GM21381 (cell line): Measurements from ENCODE around the gene TMEFF2.

Experiments
- ATAC-seq: cut with Tn5 transposase; IDR thresholded peaks from one replicate; pipeline ENCODE4 v1.9.1; 2021; ENCODE audit warnings: mild to moderate bottlenecking, moderate library complexity; ENCODE audit not compliant: unreplicated experiment

The TMEFF2 gene

DNA sequence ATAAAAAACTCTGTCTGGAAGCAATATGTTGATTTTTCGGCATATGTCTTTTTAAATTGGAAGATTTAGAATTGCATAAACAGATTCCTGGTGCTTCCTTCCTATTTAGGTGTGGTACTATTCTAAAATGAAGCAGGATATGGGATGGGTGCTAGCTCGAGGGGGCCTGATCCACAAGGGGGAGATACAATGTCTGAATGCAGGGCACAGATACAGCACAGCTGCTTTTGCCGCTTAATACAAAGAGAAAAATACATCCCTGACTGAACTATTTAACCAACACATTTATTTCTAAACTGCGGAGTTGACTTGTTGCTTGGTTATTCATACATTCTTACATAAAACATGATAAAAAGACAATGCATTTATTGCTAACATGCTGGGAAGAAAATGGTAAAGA lies 169.1 kb downstream of the TMEFF2 start:
- ATAC-seq, result no peak

DNA sequence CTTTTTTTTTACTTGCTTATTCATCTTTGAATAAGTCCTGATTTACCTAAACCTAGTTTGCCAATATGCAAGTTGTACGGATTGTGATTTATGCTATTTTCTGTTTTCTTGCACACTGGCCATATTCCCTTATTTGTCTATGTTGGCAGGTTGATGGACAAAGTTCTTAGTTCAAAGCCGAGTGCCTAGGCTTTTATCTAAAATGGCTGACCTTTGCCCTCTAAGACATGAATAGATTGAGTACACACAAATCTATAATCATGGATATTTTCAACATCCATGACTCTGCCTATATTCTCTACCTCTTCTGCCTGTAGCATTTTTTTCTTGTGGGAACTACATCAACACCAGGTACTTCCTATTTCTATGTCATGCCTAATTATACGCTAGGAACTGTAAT lies 171.7 kb downstream of the TMEFF2 start:
- ATAC-seq, result no peak

DNA sequence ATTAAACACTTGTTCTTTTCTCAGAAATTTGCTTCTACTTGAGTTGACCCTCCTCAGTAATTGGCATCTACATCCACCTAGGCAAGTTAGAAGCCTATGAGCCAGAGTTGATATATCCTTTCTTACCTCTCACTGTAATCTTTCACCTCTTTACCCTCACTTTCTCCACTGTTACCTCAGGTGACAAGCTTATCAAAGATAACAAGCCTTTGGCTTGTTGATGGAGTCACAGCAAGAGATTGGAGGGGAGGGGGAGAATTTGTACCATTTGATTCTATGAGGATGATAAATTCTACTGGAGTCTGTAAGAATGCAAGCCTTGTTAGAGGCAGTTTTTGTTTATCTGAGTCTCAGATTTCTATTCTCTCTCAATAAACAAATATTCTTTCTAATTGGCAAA lies 176.9 kb downstream of the TMEFF2 start:
- ATAC-seq, result no peak

DNA sequence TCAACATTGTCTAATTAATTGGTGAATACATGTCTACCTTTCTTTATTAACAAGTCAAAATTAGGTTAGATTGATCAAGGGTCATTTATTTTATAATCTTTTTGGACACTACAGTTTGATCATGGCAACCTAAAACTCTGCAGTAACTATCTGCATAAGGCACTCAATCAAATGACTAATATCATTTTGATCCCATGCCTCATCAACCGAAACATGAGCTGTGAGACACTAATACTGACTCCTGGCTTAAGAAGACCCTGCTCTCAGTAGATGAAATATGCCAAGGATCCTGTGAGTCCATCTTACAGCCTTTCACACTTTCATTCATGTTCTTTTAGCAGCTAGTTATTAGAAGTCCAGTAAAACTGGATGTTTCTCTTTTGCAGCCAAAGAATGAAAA lies 178.5 kb downstream of the TMEFF2 start:
- ATAC-seq, result no peak

DNA sequence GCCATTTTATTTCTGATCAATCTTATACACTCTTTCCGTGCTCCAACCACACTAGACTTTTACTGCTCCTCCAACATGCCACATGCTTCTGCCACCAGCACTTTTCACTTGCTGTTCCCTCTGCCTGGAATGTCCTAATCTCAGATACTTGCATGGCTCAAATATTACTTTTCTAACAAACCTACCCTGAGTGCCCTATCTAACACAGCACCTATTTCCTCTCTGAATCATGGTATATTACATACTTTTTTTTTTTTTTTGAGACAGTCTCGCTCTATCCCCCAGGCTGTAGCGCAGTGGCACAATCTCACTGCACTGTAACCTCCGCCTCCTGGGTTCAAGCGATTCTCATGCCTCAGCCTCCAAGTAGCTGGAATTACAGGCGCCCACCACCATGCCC lies 181.5 kb downstream of the TMEFF2 start:
- ATAC-seq, result no peak

DNA sequence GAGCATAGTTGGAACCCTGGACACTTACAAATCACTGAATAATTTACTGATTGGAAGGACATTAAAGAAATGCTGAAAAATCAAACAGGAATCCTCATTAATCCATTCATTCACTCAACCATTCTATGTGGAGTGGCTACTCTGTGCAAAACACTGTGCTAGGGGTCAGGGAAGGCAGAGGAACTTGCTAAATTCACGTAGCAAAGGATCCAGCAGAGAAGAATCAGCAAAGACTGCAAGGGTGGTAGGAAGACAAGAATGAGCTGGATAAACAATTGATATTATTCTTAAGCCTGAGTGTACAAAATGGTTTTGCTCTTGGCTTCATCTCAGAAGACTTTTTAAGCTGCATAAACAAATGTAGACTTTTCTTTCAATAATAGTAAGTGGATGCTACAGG lies 183.5 kb downstream of the TMEFF2 start:
- ATAC-seq, result no peak

DNA sequence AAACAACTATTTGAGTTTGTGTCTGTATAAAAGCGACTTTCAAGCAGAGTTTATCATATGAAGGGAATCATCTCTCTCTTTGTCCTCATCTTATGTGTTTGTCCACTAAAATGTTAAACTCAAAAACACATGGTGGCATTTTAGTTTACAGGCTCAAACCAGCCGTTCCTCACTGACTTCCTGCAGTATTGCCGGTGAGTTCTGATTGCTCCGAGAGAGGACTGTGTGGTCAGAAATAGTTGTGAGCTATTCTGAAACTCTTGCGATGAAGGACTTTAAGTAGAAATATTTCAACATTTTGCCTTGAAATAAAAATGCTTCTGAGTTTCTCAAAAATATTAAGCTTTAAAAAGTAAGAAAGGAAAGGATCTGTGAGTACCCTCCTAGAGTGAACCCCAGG lies 184.7 kb downstream of the TMEFF2 start:
- ATAC-seq, result no peak

DNA sequence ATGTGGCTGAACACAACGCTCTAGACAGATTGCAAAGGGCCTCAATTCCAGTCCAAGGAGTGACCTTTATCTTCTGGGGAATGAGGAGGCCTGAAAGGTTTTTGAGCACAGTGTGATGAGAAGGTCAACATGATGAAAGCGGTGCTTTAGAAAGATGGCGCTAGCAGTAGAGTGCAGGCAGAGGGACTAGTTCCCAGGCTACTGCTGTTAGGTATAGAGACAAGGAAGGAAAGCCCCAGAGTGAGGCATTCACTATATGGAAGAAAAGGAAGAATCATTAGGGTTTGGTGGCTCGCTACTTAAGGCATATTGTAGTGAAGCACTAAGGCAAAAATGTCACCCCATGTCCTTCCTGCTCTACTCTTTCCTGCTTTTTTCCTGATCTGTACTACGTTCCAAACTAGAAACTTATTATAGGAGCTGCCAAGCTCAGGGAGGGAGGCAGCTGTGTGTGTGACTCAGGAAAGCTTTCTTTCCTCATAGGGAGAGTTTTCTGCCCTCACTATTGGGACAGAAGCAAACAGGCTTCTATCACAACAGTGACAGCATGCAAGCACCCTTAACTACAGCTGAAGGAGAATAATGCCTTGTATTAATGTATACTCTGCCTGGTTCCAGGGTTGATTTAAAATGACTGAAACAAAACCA lies 187.0 kb downstream of the TMEFF2 start:
- no peak for ATAC-seq

DNA sequence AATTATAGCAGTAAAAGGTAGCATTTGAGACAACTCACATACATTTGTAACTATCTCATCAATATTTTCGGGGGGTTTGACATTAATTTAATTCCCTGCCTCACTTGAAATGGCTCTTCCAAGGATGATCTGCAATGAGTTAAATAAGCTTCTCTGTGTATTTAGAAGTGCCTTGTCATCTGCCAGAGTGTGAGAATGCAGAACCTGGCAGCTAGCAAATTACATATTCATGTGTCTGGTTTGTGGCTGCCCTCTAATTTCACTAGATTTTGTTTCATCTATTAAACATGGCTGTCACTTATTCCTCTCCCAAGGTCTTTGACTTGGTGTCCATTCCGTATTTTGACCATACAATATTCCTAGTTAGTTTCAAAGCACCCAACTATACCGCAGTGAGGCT lies 189.5 kb downstream of the TMEFF2 start:
- ATAC-seq, result no peak

DNA sequence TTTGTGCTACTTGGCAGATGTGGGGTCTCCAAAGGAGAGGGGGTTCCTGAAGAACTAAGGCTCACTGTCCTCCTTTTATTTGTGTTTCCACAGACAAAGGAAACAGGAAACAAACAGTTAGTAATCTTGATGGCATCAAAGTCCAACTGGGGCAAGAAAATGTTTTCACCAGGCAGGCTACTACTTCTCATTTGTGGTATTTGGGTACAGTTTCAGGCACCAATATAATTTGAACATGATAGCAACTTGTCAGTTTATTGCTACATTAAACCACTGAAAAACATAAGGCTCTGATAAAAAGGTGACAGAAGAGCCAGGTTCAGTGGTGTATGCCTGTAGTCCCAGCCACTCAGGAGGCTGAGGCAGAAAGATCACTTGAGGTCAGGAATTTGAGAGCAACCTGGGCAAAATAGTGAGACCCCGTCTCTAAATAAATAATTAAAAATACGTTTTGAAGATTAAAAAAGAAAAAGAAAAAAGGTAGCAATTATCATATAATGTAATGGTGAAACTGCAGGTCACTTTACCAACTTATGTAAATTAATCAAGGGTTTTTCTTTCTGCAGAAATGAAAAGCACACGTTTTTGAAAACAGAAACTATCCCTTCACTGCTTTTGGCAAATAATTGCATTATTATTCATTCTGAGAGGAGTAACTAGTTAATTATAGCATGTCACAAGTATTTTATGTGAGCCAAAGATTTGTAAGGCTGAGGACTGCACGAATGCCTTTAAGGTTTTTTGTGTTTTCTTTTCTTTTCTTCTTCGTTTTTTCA lies 190.4 kb downstream of the TMEFF2 start:
- ATAC-seq, result peak; percentile 65

DNA sequence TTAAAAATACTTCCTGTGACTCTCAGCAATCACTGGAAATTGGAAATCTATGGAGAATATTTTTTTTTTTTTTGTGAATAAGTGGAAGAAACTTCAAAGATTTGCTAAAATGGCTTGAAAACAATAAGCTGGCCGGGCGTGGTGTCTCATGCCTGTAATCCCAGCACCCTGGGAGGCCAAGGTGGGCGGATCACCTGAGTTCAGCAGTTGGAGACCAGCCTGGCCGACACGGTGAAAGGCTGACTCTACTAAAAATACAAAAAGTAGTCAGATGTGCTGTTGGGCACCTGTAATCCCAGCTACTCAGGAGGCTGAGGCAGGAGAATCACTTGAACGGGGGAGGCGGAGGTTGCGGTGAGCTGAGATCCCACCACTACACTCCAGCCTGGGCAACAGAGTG lies 192.3 kb downstream of the TMEFF2 start:
- no peak for ATAC-seq

DNA sequence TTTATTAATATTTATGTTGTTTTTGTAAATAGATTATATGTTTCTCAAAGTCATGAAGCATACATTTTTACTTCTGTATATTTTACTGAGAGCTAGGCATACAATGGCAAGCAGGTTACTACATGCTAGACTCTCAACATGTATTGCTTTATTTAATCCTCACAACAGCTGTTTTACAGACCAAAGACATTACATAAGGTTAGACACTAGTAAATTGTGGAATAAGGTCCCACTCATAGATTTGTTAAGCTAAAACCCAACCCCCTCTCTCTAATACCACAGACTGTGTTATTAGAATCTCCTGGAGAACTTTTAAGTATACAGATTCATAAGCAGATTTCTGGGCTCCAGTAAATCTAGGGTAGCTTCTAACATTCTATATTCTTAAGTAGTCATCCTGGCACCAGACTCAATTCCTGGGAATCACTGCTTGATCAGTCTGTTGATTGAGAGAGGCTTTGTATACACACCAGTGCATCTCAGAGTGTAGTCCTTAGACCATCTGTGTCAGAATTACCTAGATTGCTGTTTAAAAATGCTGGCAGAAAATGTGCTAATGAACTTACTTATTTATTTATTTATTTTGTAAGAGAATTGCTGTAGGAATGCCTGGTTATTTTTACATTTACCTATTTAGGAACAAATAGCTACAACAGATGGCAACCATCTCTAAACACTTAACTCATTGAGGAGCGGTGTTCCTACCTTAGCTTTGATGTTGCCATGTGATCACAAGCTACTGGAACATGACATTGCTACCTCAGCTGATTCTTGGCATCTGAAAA lies 194.3 kb downstream of the TMEFF2 start:
- no peak for ATAC-seq

DNA sequence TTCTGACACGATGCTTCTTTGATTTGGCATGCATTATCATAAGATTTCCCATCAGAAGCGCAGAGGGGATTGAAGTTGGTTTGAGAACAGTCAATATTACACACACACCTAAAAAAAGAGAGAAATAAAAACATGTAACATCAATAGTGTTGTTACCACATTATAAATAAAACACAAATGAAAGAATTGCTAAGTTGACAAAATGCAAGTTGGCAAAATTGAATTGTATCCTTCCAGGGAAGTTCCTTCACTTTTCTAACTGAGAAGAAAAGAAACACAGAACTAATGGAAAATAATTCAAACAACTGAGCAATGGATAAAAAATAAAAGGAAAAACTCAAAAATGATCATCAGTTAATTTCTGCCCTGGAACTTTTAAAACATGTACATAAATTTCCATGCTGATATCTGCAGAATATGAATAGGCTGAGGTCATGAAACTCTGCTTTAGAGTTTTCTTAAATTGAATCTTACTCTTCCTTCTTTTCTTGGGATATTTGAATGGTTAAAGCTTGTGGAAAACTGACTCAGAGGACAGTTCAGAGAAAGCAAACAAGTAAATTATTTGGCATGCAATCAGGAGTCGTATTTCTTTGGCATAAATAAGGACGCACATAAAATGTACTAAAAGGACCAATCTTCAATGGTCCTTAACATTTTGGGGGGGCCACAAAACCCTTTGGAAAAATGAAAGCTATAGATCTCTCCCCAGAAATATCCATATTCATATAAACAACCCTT lies 195.5 kb downstream of the TMEFF2 start:
- no peak for ATAC-seq

DNA sequence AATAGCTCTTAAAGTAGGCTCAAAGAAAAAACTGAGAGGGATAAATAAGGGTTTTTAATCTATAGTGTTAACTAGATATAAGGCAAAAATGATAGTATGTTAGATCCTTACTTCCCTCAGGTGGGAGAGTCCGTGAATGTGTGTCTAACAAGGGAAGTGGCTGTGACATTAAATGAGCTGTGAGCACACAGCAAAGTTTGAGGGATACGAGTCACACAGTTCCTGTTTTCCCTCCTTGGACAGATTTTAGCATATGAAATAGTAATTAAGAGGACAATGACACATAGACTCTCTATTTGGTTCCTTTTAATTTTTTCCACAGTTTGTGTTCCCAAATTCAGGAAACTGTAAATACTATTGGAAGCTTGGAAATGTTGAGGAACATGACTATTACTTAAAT lies 199.4 kb downstream of the TMEFF2 start:
- ATAC-seq, result no peak

DNA sequence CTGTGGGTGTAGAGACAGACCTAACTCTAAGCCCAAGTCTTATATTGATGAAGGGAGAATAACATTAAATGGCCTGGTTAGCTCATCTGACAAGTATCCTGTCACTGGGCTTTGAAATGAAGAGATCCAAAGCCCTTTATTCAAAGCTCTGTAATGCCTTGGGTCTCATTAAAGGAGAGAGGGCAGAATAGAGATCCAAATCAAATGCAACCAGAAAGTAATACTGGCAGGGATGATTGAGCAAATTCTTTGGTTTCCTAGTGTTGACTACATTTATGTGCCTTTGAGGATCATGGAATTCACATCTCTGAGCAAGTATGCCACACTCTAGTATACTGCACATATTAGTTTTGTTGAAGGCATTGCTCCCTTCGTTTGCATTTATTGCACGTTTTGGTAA lies 200.0 kb downstream of the TMEFF2 start:
- ATAC-seq, result no peak

DNA sequence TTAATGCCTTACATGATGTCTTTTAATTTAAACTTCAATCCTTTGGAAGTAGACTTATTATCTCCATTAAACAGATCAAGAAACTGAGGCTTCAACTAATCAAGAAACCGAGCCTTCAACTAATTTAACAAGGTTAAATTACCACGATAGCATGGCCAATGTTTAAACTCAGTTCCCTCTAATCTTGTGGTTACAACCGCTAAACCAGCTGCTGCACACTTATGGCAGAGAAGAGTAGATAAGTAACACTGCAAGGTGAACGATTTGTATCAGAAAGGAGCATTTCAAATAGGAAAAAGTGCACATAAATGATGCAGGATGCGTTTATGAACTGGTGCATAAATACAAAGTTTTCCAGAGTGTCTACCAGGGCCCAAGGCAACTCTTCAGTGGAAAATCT lies 203.3 kb downstream of the TMEFF2 start:
- ATAC-seq, result no peak

DNA sequence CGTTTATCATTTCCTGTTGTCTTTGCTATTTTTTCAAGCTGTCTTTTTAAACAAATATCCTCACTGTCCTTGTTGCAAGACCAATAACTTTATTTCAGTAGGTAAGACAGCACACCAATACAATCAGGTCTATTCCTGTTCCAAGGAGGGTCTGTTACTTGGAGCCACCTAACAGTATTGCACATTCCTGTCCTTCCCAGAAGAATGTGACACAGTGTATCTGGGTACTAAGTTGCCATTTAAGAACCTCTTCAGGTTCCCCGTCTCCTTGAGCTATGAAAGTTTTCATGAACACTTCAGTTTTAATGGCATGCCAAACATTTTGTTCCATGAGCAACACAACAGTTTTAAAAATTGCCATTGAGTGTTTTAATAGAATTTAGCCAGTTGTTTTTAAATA lies 209.0 kb downstream of the TMEFF2 start:
- no peak for ATAC-seq

DNA sequence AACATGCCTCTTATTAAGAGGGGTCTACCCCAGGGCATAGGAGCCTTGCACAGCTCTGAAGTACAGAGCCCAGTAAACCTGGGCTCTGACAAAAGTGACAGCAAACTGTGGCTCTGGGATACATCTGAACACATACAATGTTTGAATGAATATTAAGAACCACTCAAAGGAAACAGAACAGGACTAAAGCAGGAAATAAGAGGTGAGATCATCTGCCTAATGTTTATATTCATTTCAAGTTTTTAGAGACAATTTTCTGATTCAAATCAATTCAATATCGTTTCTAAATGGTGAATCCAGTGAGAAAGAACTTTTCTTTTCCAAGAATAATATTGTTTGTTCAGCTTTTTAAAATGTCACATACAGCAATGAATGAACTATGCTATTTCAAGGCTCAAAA lies 211.1 kb downstream of the TMEFF2 start:
- ATAC-seq, result no peak

DNA sequence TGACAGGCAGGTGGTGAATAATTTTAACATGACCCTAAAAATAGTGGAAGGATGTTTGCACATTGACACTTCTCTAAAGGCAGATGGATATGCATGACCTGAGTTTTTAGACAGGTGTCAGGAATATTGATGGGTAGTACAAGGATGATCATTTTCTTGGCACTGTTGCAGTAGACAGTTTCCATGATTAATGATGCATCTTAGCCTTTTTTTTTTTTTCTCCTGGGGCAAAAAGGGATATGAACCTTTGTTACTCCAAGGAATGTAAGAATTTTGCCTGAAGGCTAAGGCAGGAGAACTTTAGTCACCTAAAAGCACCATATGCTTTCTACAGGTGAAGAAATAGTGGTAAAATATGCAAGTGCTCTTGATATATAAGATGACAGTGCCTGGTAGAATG lies 211.5 kb downstream of the TMEFF2 start:
- no peak for ATAC-seq

DNA sequence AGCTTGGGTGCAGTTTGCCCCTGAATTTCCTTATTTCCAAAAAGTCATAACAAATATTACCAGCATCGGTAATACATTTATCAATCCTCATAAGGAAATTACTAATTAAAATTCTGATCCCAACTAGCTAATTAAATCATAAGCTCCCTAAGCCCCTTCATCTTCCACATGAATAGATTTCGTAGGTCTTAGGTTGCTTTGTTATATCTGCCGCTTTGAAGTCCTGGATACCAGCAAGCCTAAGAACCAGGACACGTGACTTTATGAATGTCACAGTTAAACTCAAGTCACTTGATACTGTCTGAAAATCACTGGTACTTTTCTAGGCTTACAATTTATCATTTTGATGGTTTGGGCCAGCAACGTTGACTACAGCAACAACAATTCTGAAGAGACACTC lies 213.0 kb downstream of the TMEFF2 start:
- no peak for ATAC-seq

DNA sequence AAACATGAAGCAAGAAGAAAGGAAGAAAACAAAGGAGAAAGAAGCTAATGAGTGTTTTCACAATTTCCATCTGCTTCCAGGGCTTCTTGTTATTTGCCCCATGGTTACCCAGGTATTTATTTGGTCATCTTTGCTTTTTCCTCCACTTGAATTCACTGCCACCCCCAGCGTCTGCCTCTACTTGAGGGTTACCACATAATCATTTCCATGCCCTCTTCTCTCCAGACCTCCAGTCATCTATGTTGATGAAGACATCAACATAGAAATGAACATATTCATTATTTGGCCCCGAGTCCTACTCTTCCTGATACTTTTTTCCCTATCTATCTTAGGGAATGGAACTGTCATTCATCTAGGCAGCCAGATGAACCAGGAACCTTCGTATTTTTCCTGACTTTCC lies 214.2 kb downstream of the TMEFF2 start:
- ATAC-seq, result no peak
